ENCODE data around the gene ITGB1BP1. TPM values are rescaled to one million over a fixed set of nuclear protein-coding genes. Genes with fewer than 3 reads are reported as not detected.

ITGB1BP1 gene
- total and polyA plus RNA-seq, 12 donors, result 51.4 to 224 (median 134) TPM

- H3K27me3 ChIP-seq, result no peaks in the 10 kb centered on the region
- WGBS, 2 donors, result 73 to 76% methylated on average over 10 of the region's 10 CpGs
- peak overlapping the region in 2 of 10 donors; percentile 1 to 5 for H3K27ac ChIP-seq
- intact Hi-C loops (cut with DNase I), result loop anchor here in 5 of 10 donors (5.0 to 10.0 kb wide), 4 partner anchors 213 to 278 kb away; partner anchors contain the start of gene ASAP2 (in 1 of the 5)
- no peak for TF ChIP-seq CTCF (IDR thresholded peaks at IDR 0.05)
- peaks cover 6 to 65% (median 41%) of the 10 kb centered on the region in 9 donors for H3K4me1 ChIP-seq
- no peaks in the 10 kb centered on the region for H3K9me3 ChIP-seq
- peak overlapping the region in 1 of 10 donors; percentile 8 for H3K4me3 ChIP-seq
- no peak for ATAC-seq
- peaks cover 0 to 39% (median 0%) of the 10 kb centered on the region in 9 donors for H3K36me3 ChIP-seq
- no peak for DNase-seq
These were observed 2.8 kb downstream of the ITGB1BP1 start for GRCh38 chr2:9420495-9420894.

GRCh38 chr2:9419541-9419940 is 3.8 kb downstream of the ITGB1BP1 start:
- DNase-seq, result no peak
- TF ChIP-seq CTCF (IDR thresholded peaks at IDR 0.05), result no peak
- Histone ChIP-seq H3K36me3 (peaks cover 0 to 40% (median 0%) of the 10 kb centered on the region in 9 donors), H3K27ac (no peak overlapping the region), H3K4me3 (no peak overlapping the region), H3K9me3 (no peaks in the 10 kb centered on the region), H3K27me3 (no peaks in the 10 kb centered on the region), H3K4me1 (peaks cover 6 to 59% (median 38%) of the 10 kb centered on the region in 9 donors)
- no peak for ATAC-seq
- WGBS, 2 donors, result 72 to 83% methylated on average over 3 of the region's 3 CpGs
- intact Hi-C loops (cut with DNase I), result no loop called here

GRCh38 chr2:9418746-9419145 is 4.6 kb downstream of the ITGB1BP1 start:
- intact Hi-C loops (cut with DNase I), result no loop called here
- WGBS, 2 donors, result 91 to 95% methylated on average over 4 of the region's 4 CpGs
- H3K4me1 ChIP-seq, result peaks cover 3 to 51% (median 30%) of the 10 kb centered on the region in 9 donors

GRCh38 chr2:9417725-9418124 is 5.6 kb downstream of the ITGB1BP1 start:
- ATAC-seq (no peak), DNase-seq (no peak)
- TF ChIP-seq CTCF (IDR thresholded peaks at IDR 0.05), result no peak
- Histone ChIP-seq H3K27me3 (no peaks in the 10 kb centered on the region), H3K4me3 (no peak overlapping the region), H3K9me3 (no peaks in the 10 kb centered on the region), H3K4me1 (peaks cover 3 to 50% (median 30%) of the 10 kb centered on the region in 9 donors), H3K36me3 (peaks cover 0 to 53% (median 4%) of the 10 kb centered on the region in 9 donors), H3K27ac (no peak overlapping the region)
- intact Hi-C loops (cut with DNase I), result no loop called here
- WGBS, 2 donors, result 69 to 70% methylated on average over 3 of the region's 3 CpGs

More at GRCh38 chr2:9418746-9419145, 4.6 kb downstream of the ITGB1BP1 start:
- ATAC-seq (no peak), DNase-seq (no peak)
- Histone ChIP-seq H3K27ac (no peak overlapping the region), H3K36me3 (peaks cover 0 to 45% (median 0%) of the 10 kb centered on the region in 9 donors), H3K9me3 (no peaks in the 10 kb centered on the region), H3K27me3 (no peaks in the 10 kb centered on the region), H3K4me3 (no peak overlapping the region)
- TF ChIP-seq CTCF (IDR thresholded peaks at IDR 0.05), result no peak
